Motor neuron (in vitro differentiated cells): ENCODE data around the gene LRRC27. TPM values are rescaled to one million over a fixed set of nuclear protein-coding genes. Genes with fewer than 3 reads are reported as not detected.
A peak's percentile ranks its signal among the peaks of the same experiment; 100 is the strongest.
"Not testable (repeated sequence)": the region's sequence is repeated elsewhere in the genome, so short reads cannot be mapped to it uniquely, and the experiment has no call there.

Experiments used
- ATAC-seq, 8 experiments: fragments of 200-7000 bp; cut with Tn5 transposase; replicated peaks in 6 of 8; 2 replicates each; pipeline ENCODE4 v1.8.0; 2021; ENCODE audit warnings: mild to moderate bottlenecking in 8 of 8, moderate library complexity in 8 of 8
- H3K27ac ChIP-seq, 2 donors: fragments of 250-450 bp; sonication (Bioruptor Pico); 2 replicates each; pipeline ENCODE4 v1.9.0; 2021; ENCODE audit warnings: antibody characterized with exemption in 2 of 2, mild to moderate bottlenecking in 2 of 2, moderate library complexity in 1 of 2
- H3K4me1 ChIP-seq, 2 donors: fragments of 250-450 bp; sonication (Bioruptor Pico); replicated peaks in 1 of 2; 2 replicates each; pipeline ENCODE4 v1.6.1; 2021; ENCODE audit warnings: antibody characterized with exemption in 2 of 2, mild to moderate bottlenecking in 2 of 2, moderate library complexity in 1 of 2
- H3K4me3 ChIP-seq, 5 donors: fragments of 250-450 bp; sonication (Bioruptor Pico); 2 replicates each; pipeline ENCODE4 v1.9.0; 2021; ENCODE audit warnings: antibody characterized with exemption in 5 of 5, mild to moderate bottlenecking in 5 of 5, moderate library complexity in 4 of 5
- WGBS, 10 experiments: fragments of 450-650 bp; shearing (Covaris generic); methylation state at CpG; one replicate each; pipeline ENCODE4 v1.0.0; 2022; 5-methylcytosine and 5-hydroxymethylcytosine counted together
- in situ Hi-C, 9 experiments: fragments of 400-800 bp; cut with MboI; loops; one replicate each; pipeline ENCODE4 v1.15.0; 2021; ENCODE audit warnings: low sequenced_read_pairs in 9 of 9, low pct_unique_long_range_greater_than_20kb in 2 of 9; ENCODE audit not compliant: unreplicated experiment in 9 of 9
- total RNA-seq, 8 experiments: library from RNA; unstranded; fragments of 300-600 nt; gene quantifications; 2 replicates each; pipeline versions ENCODE4 v1.2.3 to v1.2.4, GENCODE V29; 2022

Gene LRRC27
- total RNA-seq, 8 experiments from 2014 or later, result 7.2 to 21.5 (median 15.1) TPM

- in situ Hi-C loops, result no loop called here
- Histone ChIP-seq H3K4me1 (peaks cover 19 to 24% of the 10 kb centered on the region in 2 donors), H3K27ac (no peak overlapping the region), H3K4me3 (no peak overlapping the region)
- ATAC-seq, result no peak
- 20 to 100% (median 87%) methylated on average over 1 to 5 of the region's 6 CpGs; no CpG with 5 or more reads in 3 of the 10 experiments for WGBS, 10 experiments
Observed at GRCh38 chr10:132313865-132314264, 18.1 kb upstream of the LRRC27 start.

GRCh38 chr10:132314336-132314735 is 17.7 kb upstream of the LRRC27 start:
- H3K4me3 ChIP-seq, result no peak overlapping the region
- H3K27ac ChIP-seq, result no peak overlapping the region
- peaks cover 15 to 19% of the 10 kb centered on the region in 2 donors for H3K4me1 ChIP-seq
- no peak for ATAC-seq
- 80 to 100% (median 84%) methylated on average over 1 to 4 of the region's 4 CpGs; no CpG with 5 or more reads in 1 of the 10 experiments for WGBS, 10 experiments
- in situ Hi-C loops, result no loop called here

- WGBS, 10 experiments, result 11 to 99% (median 88%) methylated on average over 1 to 7 of the region's 8 CpGs; no CpG with 5 or more reads in 1 of the 10 experiments
- peaks cover 16 to 19% of the 10 kb centered on the region in 2 donors for H3K4me1 ChIP-seq
- ATAC-seq, H3K27ac ChIP-seq, in situ Hi-C loops, H3K4me3 ChIP-seq: not testable (repeated sequence)
Observed at GRCh38 chr10:132314881-132315280, 17.1 kb upstream of the LRRC27 start.

- Histone ChIP-seq H3K4me3 (no peak overlapping the region), H3K4me1 (peaks cover 12% of the 10 kb centered on the region in 2 donors), H3K27ac (no peak overlapping the region)
- in situ Hi-C loops, result no loop called here
- no peak for ATAC-seq
- 22 to 96% (median 80%) methylated on average over 1 to 5 of the region's 5 CpGs; no CpG with 5 or more reads in 1 of the 10 experiments for WGBS, 10 experiments
Observed at GRCh38 chr10:132316133-132316532, 15.9 kb upstream of the LRRC27 start.

GRCh38 chr10:132317477-132317876 is 14.5 kb upstream of the LRRC27 start:
- WGBS, 10 experiments, result 73 to 100% (median 93%) methylated on average over 1 to 4 of the region's 6 CpGs
- H3K4me1 ChIP-seq, H3K4me3 ChIP-seq, in situ Hi-C loops, H3K27ac ChIP-seq, ATAC-seq: not testable (repeated sequence)

- Histone ChIP-seq H3K4me1 (peaks cover 3% of the 10 kb centered on the region in 2 donors), H3K27ac (no peak overlapping the region), H3K4me3 (no peak overlapping the region)
- peak; percentile 63 to 99 (median 94) for ATAC-seq
- 10 to 96% (median 77%) methylated on average over 2 to 5 of the region's 15 CpGs; no CpG with 5 or more reads in 1 of the 10 experiments for WGBS, 10 experiments
- in situ Hi-C loops, result no loop called here
Observed at GRCh38 chr10:132319853-132320653, 11.9 kb upstream of the LRRC27 start.

- in situ Hi-C loops, result no loop called here
- Histone ChIP-seq H3K4me1 (peaks cover 3% of the 10 kb centered on the region in 2 donors), H3K27ac (no peak overlapping the region), H3K4me3 (no peak overlapping the region)
- ATAC-seq, result peak in 2 of 8 experiments; percentile 5 to 6
- 95 to 100% (median 100%) methylated on average over 1 to 5 of the region's 13 CpGs; no CpG with 5 or more reads in 4 of the 10 experiments for WGBS, 10 experiments
Observed at GRCh38 chr10:132320654-132321469, 11.1 kb upstream of the LRRC27 start.

- H3K4me3 ChIP-seq, result no peak overlapping the region
- in situ Hi-C loops, result no loop called here
Observed at GRCh38 chr10:132321726-132322125, 10.3 kb upstream of the LRRC27 start.

GRCh38 chr10:132322586-132323048 is 9.4 kb upstream of the LRRC27 start:
- H3K27ac ChIP-seq, result no peak overlapping the region
- no peak overlapping the region for H3K4me3 ChIP-seq
- peaks cover 3% of the 10 kb centered on the region in 2 donors for H3K4me1 ChIP-seq
- 0 to 100% (median 80%) methylated on average over 1 to 3 of the region's 6 CpGs; no CpG with 5 or more reads in 3 of the 10 experiments for WGBS, 10 experiments
- in situ Hi-C loops, result no loop called here
- no peak for ATAC-seq

More at GRCh38 chr10:132321726-132322125, 10.3 kb upstream of the LRRC27 start:
- WGBS, 10 experiments, result 60 to 100% (median 87%) methylated on average over 1 to 7 of the region's 10 CpGs
- ATAC-seq, result no peak
- Histone ChIP-seq H3K27ac (no peak overlapping the region), H3K4me1 (peaks cover 3% of the 10 kb centered on the region in 2 donors)

GRCh38 chr10:132324186-132324585 is 7.8 kb upstream of the LRRC27 start:
- WGBS, 10 experiments, result 83 to 100% (median 95%) methylated on average over 1 of the region's 1 CpG; no CpG with 5 or more reads in 4 of the 10 experiments
- Histone ChIP-seq H3K4me3 (no peak overlapping the region), H3K27ac (no peak overlapping the region), H3K4me1 (peaks cover 7% of the 10 kb centered on the region in 2 donors)
- no peak for ATAC-seq
- in situ Hi-C loops, result no loop called here

- in situ Hi-C loops, result loop anchor here in 4 of 9 experiments (25.0 kb wide), 2 partner anchors 89 to 114 kb away; no protein-coding TSS in a partner anchor
- 20 to 100% (median 93%) methylated on average over 1 to 10 of the region's 11 CpGs; no CpG with 5 or more reads in 2 of the 10 experiments for WGBS, 10 experiments
- peaks cover 19 to 20% of the 10 kb centered on the region in 2 donors for H3K4me1 ChIP-seq
- ATAC-seq, result peak in 1 of 8 experiments; percentile 15
- no peak overlapping the region for H3K27ac ChIP-seq
- H3K4me3 ChIP-seq, result no peak overlapping the region
Observed at GRCh38 chr10:132326344-132326889, 5.6 kb upstream of the LRRC27 start.

- Histone ChIP-seq H3K27ac (no peak overlapping the region), H3K4me1 (peaks cover 19 to 20% of the 10 kb centered on the region in 2 donors), H3K4me3 (no peak overlapping the region)
- 19 to 100% (median 90%) methylated on average over 1 to 4 of the region's 4 CpGs; no CpG with 5 or more reads in 2 of the 10 experiments for whole genome bisulfite sequencing, 10 experiments
- in situ Hi-C loops, result loop anchor here in 4 of 9 experiments (25.0 kb wide), 2 partner anchors 90 to 115 kb away; no protein-coding TSS in a partner anchor
- ATAC-seq, result no peak
Observed at GRCh38 chr10:132326925-132327324, 5.1 kb upstream of the LRRC27 start.
